ENCODE measurements around the gene STX16. TPM values are rescaled to one million over a fixed set of nuclear protein-coding genes. Genes with fewer than 3 reads are reported as not detected.

Gene STX16
- total RNA-seq, 4 donors from 2014 or later, result 26.1 to 90.4 (median 47.8) TPM

DNA sequence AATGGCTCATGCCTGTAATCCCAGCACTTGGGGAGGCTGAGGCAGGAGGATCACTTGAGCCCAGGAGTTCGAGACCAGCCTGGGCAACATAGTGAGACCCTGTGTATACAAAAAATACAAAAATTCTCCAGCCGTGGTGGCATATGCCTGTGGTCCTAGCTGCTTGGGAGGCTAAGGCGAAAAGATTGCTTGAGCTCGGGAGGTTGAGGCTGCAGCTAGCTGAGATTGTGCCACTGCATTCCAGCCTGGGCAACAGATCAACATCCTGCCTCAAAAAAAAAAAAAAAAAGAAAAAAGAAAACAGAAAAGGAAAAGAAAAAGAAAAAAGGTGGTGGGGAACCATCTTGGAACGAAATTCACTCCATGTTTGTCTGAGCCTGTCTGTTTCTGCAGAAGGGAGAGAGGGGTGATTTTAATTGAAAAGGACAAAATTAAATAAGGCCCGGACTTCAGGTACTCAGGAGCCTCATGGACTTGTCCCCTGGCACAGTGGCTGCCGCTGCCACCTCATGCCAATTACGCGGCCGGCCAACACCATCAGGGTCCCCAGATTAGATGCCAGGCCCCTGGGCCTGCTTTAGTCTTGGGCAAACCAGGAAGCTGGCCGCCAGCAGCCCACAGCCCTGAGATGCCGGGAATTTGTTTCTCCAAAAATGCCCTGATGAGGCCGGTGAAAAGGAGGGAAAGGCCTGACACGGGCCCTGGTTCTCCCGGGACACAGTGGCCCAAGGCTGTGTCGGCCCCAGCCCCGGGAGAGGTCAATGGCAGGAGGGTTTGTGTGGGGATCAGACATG lies 37.8 kb upstream of the STX16 start:
- TF ChIP-seq, protein P1, sequence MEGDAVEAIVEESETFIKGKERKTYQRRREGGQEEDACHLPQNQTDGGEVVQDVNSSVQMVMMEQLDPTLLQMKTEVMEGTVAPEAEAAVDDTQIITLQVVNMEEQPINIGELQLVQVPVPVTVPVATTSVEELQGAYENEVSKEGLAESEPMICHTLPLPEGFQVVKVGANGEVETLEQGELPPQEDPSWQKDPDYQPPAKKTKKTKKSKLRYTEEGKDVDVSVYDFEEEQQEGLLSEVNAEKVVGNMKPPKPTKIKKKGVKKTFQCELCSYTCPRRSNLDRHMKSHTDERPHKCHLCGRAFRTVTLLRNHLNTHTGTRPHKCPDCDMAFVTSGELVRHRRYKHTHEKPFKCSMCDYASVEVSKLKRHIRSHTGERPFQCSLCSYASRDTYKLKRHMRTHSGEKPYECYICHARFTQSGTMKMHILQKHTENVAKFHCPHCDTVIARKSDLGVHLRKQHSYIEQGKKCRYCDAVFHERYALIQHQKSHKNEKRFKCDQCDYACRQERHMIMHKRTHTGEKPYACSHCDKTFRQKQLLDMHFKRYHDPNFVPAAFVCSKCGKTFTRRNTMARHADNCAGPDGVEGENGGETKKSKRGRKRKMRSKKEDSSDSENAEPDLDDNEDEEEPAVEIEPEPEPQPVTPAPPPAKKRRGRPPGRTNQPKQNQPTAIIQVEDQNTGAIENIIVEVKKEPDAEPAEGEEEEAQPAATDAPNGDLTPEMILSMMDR (IDR thresholded peaks at IDR 0.05), result no peak
- TF ChIP-seq POLR2AphosphoS5 (IDR thresholded peaks at IDR 0.05), result no peak
- no peak for TF ChIP-seq EP300 (IDR thresholded peaks at IDR 0.05)
- no peak for TF ChIP-seq POLR2A (IDR thresholded peaks at IDR 0.05)
- H3K36me3 ChIP-seq, result no peaks in the 10 kb centered on the region
- H3K27ac ChIP-seq, result no peak overlapping the region
- ATAC-seq, result no peak
- no peaks in the 10 kb centered on the region for H3K27me3 ChIP-seq
- WGBS, 2 donors (ENCODE audit: low coverage in 1 of 2), result 82 to 86% methylated on average over 4 to 10 of the region's 17 CpGs
- peaks cover 0 to 16% (median 8%) of the 10 kb centered on the region in 3 donors for H3K4me1 ChIP-seq
- H3K9me3 ChIP-seq, result no peaks in the 10 kb centered on the region
- no peak overlapping the region for H3K4me3 ChIP-seq

- Histone ChIP-seq H3K9me3 (no peaks in the 10 kb centered on the region), H3K36me3 (no peaks in the 10 kb centered on the region), H3K27ac (no peak overlapping the region), H3K27me3 (no peaks in the 10 kb centered on the region), H3K4me3 (no peak overlapping the region), H3K4me1 (peaks cover 0 to 24% (median 8%) of the 10 kb centered on the region in 3 donors)
- no CpG with 5 or more reads among the region's 14 CpGs for WGBS, 2 donors (ENCODE audit: low coverage in 1 of 2)
- no peak for TF ChIP-seq EP300 (IDR thresholded peaks at IDR 0.05)
- TF ChIP-seq, protein P1 (IDR thresholded peaks at IDR 0.05), result no peak
- no peak for TF ChIP-seq POLR2AphosphoS5 (IDR thresholded peaks at IDR 0.05)
- no peak for TF ChIP-seq POLR2A (IDR thresholded peaks at IDR 0.05)
- no peak for ATAC-seq
Observed at GRCh38 chr20:58614366-58614765, 36.7 kb upstream of the STX16 start.

GRCh38 chr20:58614984-58615760 lies 35.9 kb upstream of the STX16 start:
- WGBS, 2 donors (ENCODE audit: low coverage in 1 of 2), result 89% methylated on average over 5 of the region's 22 CpGs; no CpG with 5 or more reads in 1 of the 2 donors
- Histone ChIP-seq H3K27me3 (no peaks in the 10 kb centered on the region), H3K4me3 (no peak overlapping the region), H3K4me1 (peaks cover 0 to 24% (median 8%) of the 10 kb centered on the region in 3 donors), H3K27ac (no peak overlapping the region), H3K36me3 (no peaks in the 10 kb centered on the region), H3K9me3 (no peaks in the 10 kb centered on the region)
- no peak for ATAC-seq
- TF ChIP-seq POLR2AphosphoS5 (IDR thresholded peaks at IDR 0.05) (no peak), EP300 (IDR thresholded peaks at IDR 0.05) (no peak), POLR2A (IDR thresholded peaks at IDR 0.05) (no peak)
- TF ChIP-seq, protein P1 (IDR thresholded peaks at IDR 0.05), result no peak

DNA sequence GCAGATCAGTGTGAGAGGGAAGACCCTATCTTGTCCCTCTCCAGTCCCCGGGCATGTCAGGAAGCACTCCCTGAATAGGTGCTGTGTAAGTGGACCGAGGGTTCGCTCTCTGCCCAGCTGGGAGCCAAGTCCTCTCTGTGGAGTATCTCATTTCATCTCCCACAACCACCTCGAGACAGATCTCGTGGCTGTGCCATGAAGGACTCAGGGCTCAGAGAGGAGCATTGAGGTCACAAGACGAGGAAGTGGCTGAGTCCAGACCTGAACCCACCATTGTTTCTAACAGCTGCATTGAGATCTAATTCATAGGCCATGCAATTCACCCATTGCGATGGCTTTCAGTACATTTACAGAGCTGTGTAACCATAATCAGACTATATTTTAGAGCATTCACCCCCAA lies 34.7 kb upstream of the STX16 start:
- peaks cover 0 to 18% (median 8%) of the 10 kb centered on the region in 3 donors for H3K4me1 ChIP-seq
- no peak for ATAC-seq
- H3K4me3 ChIP-seq, result no peak overlapping the region
- no peak overlapping the region for H3K27ac ChIP-seq
- no peaks in the 10 kb centered on the region for H3K27me3 ChIP-seq
- 87 to 93% methylated on average over 3 of the region's 7 CpGs for WGBS, 2 donors (ENCODE audit: low coverage in 1 of 2)
- no peaks in the 10 kb centered on the region for H3K36me3 ChIP-seq
- H3K9me3 ChIP-seq, result no peaks in the 10 kb centered on the region
- TF ChIP-seq EP300 (IDR thresholded peaks at IDR 0.05), result no peak
- no peak for TF ChIP-seq POLR2A (IDR thresholded peaks at IDR 0.05)
- TF ChIP-seq, protein P1 (IDR thresholded peaks at IDR 0.05), result no peak
- TF ChIP-seq POLR2AphosphoS5 (IDR thresholded peaks at IDR 0.05), result no peak

All from gastroesophageal sphincter (tissue), 4 donors.